MCF 10A (cell line): ENCODE results near the gene KHK. TPM values are rescaled to one million over a fixed set of nuclear protein-coding genes. Genes with fewer than 3 reads are reported as not detected.
A peak's percentile ranks its signal among the peaks of the same experiment; 100 is the strongest.

Source experiments
- BruUV-seq: library from RNA; stranded (reverse); fragments of 400-500 nt; replicated peaks from 2 replicates; lab custom pipeline; 2021; lab: Mats Ljungman, UMichigan
- CTCF ChIA-PET: fragments of 300-600 bp; sonication (Branson Sonifier 250); formaldehyde crosslinking; extraction: SDS; loops from one replicate; lab custom pipeline; 2021; ENCODE audit warnings: antibody characterized with exemption, inconsistent platforms; lab: Yijun Ruan, JAX
- POLR2A ChIA-PET: fragments of 300-600, 350-650 bp; sonication (Branson Sonifier 250); formaldehyde crosslinking; extraction: SDS; loops from one replicate; lab custom pipeline; 2020; ENCODE audit warnings: antibody characterized with exemption, inconsistent platforms; lab: Yijun Ruan, JAX
- DNase-seq: peaks from one replicate; pipeline ENCODE4 v3.0.0-alpha.2; 2018; ENCODE audit not compliant: unreplicated experiment
- H3K27ac Mint-ChIP-seq: one replicate; pipeline ENCODE4 v1.8.0; 2022; ENCODE audit warnings: mild to moderate bottlenecking, low read depth, mixed read lengths; ENCODE audit not compliant: unreplicated experiment
- H3K27me3 Mint-ChIP-seq: one replicate; pipeline ENCODE4 v1.8.0; 2022; ENCODE audit warnings: mixed read lengths; ENCODE audit not compliant: insufficient read depth, unreplicated experiment
- H3K36me3 Mint-ChIP-seq: one replicate; pipeline ENCODE4 v1.8.0; 2022; ENCODE audit warnings: mild to moderate bottlenecking, moderate library complexity, mixed read lengths; ENCODE audit not compliant: insufficient read depth, unreplicated experiment
- H3K4me1 Mint-ChIP-seq: one replicate; pipeline ENCODE4 v1.8.0; 2022; ENCODE audit warnings: mixed read lengths; ENCODE audit not compliant: insufficient read depth, unreplicated experiment
- H3K4me3 Mint-ChIP-seq: one replicate; pipeline ENCODE4 v1.8.0; 2022; ENCODE audit warnings: mild to moderate bottlenecking, moderate library complexity, mixed read lengths; ENCODE audit not compliant: unreplicated experiment
- H3K9me3 Mint-ChIP-seq: one replicate; pipeline ENCODE4 v1.8.0; 2022; ENCODE audit warnings: mixed read lengths; ENCODE audit not compliant: unreplicated experiment
- CTCF ChIP-seq: fragments of 200-600 bp; IDR thresholded peaks from one replicate; pipeline ENCODE4 v1.8.0; 2022; ENCODE audit warnings: antibody characterized with exemption, mild to moderate bottlenecking; ENCODE audit not compliant: unreplicated experiment
- intact Hi-C: fragments of 100-400 bp; cut with micrococcal nuclease; formaldehyde crosslinking; loops from 2 replicates; pipeline ENCODE4 v1.14.1; 2022
- total RNA-seq: library from RNA; stranded (reverse); gene quantifications from 2 replicates; pipeline ENCODE4 v1.2.3, GENCODE V29; 2022

The KHK gene
- total RNA-seq, 1 experiment from 2014 or later, result 2.6 TPM

GRCh38 chr2:27085062-27085672 lies 1.4 kb upstream of the KHK start:
- TSS peak; percentile 16 for BruUV-seq
- no peaks in the 10 kb centered on the region for H3K9me3 Mint-ChIP-seq
- intact Hi-C loops, result loop anchor here (1.0 kb wide), 1 partner anchor 124 kb away; no protein-coding TSS in a partner anchor
- H3K27me3 Mint-ChIP-seq, result no peaks in the 10 kb centered on the region
- peak overlapping the region; percentile 75 for H3K4me3 Mint-ChIP-seq
- no peak for DNase-seq
- H3K27ac Mint-ChIP-seq, result no peak overlapping the region
- ChIA-PET POLR2A (interaction anchor here (0.8 to 2.4 kb wide), 7 partner anchors 11 to 238 kb away, joined by 3 to 8 read pairs (median 4); partner anchors contain the start of genes AGBL5, MPV17 and OST4), CTCF (interaction anchor here (0.6 to 2.0 kb wide), 13 partner anchors 12 to 1189 kb away, joined by 3 to 10 read pairs (median 4); partner anchors contain the start of gene TMEM214)
- TF ChIP-seq CTCF, result no peak
- no peaks in the 10 kb centered on the region for H3K36me3 Mint-ChIP-seq
- peaks cover 11% of the 10 kb centered on the region for H3K4me1 Mint-ChIP-seq

GRCh38 chr2:27085673-27086089 lies 891 bp upstream of the KHK start:
- no peaks in the 10 kb centered on the region for H3K9me3 Mint-ChIP-seq
- CTCF ChIA-PET, result interaction anchor here (0.6 to 2.0 kb wide), 10 partner anchors 12 to 1805 kb away, joined by 3 to 10 read pairs (median 4); partner anchors contain the start of gene TMEM214
- H3K4me1 Mint-ChIP-seq, result peaks cover 10% of the 10 kb centered on the region
- no peak overlapping the region for H3K27ac Mint-ChIP-seq
- no peak for TF ChIP-seq CTCF
- no peaks in the 10 kb centered on the region for H3K27me3 Mint-ChIP-seq
- no TSS peak for BruUV-seq
- intact Hi-C loops, result loop anchor here (1.0 to 2.0 kb wide), 2 partner anchors 35 to 124 kb away; partner anchors contain the start of gene AGBL5
- DNase-seq, result peak; percentile 72
- H3K36me3 Mint-ChIP-seq, result no peaks in the 10 kb centered on the region
- POLR2A ChIA-PET, result interaction anchor here (0.8 to 2.4 kb wide), 7 partner anchors 11 to 237 kb away, joined by 3 to 8 read pairs (median 4); partner anchors contain the start of genes AGBL5, MPV17 and OST4
- peak overlapping the region; percentile 75 for H3K4me3 Mint-ChIP-seq

- TF ChIP-seq CTCF, result peak; percentile 87
- H3K36me3 Mint-ChIP-seq, result no peaks in the 10 kb centered on the region
- CTCF ChIA-PET, result interaction anchor here (0.6 to 2.0 kb wide), 11 partner anchors 13 to 1804 kb away, joined by 3 to 10 read pairs (median 4); partner anchors contain the start of gene TMEM214
- peaks cover 5% of the 10 kb centered on the region for H3K4me1 Mint-ChIP-seq
- no peaks in the 10 kb centered on the region for H3K27me3 Mint-ChIP-seq
- intact Hi-C loops, result loop anchor here (2.0 kb wide), 1 partner anchor 35 kb away; the partner anchor contains the start of gene AGBL5
- no peaks in the 10 kb centered on the region for H3K9me3 Mint-ChIP-seq
- BruUV-seq, result no TSS peak
- peak; percentile 92 for DNase-seq
- POLR2A ChIA-PET, result interaction anchor here (1.0 to 2.3 kb wide), 9 partner anchors 12 to 283 kb away, joined by 3 to 8 read pairs (median 4); partner anchors contain the start of genes AGBL5, MPV17, OST4 and PREB
- H3K4me3 Mint-ChIP-seq, result peak overlapping the region; percentile 75
- no peak overlapping the region for H3K27ac Mint-ChIP-seq
Measured at GRCh38 chr2:27086090-27086723, 365 bp upstream of the KHK start.
